ENCODE data around the gene ANKS1A. TPM values are rescaled to one million over a fixed set of nuclear protein-coding genes. Genes with fewer than 3 reads are reported as not detected.
A peak's percentile ranks its signal among the peaks of the same experiment; 100 is the strongest.
"Not testable (repeated sequence)": the region's sequence is repeated elsewhere in the genome, so short reads cannot be mapped to it uniquely, and the experiment has no call there.

The ANKS1A gene, protein sequence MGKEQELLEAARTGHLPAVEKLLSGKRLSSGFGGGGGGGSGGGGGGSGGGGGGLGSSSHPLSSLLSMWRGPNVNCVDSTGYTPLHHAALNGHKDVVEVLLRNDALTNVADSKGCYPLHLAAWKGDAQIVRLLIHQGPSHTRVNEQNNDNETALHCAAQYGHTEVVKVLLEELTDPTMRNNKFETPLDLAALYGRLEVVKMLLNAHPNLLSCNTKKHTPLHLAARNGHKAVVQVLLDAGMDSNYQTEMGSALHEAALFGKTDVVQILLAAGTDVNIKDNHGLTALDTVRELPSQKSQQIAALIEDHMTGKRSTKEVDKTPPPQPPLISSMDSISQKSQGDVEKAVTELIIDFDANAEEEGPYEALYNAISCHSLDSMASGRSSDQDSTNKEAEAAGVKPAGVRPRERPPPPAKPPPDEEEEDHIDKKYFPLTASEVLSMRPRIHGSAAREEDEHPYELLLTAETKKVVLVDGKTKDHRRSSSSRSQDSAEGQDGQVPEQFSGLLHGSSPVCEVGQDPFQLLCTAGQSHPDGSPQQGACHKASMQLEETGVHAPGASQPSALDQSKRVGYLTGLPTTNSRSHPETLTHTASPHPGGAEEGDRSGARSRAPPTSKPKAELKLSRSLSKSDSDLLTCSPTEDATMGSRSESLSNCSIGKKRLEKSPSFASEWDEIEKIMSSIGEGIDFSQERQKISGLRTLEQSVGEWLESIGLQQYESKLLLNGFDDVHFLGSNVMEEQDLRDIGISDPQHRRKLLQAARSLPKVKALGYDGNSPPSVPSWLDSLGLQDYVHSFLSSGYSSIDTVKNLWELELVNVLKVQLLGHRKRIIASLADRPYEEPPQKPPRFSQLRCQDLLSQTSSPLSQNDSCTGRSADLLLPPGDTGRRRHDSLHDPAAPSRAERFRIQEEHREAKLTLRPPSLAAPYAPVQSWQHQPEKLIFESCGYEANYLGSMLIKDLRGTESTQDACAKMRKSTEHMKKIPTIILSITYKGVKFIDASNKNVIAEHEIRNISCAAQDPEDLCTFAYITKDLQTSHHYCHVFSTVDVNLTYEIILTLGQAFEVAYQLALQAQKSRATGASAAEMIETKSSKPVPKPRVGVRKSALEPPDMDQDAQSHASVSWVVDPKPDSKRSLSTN
- total RNA-seq: 10 to 100 TPM; 25.7 to 49.7 (median 28.1) TPM

DNA sequence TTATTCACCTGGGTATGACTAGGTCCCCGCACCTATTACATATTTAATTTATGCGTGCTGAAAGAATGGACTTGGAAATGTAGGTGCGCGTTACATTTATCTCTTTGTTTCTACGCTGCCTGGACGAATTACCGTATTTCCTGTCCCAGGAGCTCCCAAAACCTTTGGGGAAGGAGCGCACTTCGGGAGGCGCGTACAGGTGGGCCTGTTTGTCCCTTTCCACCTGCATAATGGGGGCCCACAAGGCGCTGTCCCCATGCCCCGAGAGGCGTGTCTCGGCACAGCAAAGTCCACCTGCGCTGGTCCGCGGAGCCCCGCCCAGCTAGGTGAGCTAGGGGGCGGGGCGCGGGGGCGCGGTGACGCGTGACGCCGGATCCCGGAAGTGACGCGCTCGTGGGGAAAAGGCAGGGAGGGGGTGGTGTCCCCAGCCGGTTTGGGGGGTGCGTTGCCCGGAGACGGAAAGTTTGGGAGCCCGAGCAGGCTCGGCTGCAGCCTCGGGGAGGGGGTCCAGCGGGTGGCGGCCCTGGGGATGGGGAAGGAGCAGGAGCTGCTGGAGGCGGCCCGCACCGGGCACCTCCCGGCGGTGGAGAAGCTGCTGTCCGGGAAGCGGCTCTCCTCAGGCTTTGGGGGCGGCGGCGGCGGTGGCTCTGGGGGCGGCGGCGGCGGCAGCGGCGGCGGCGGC is at the start of gene ANKS1A:
Gene ANKS1A, plus strand, starts transcription at position 382 of the 682 bp plus-strand sequence. Its CDS starts 148 bp downstream, at position 530.
- peak; percentile 67 for ATAC-seq (ENCODE audit: low FRiP score)
- TF ChIP-seq, protein P1, sequence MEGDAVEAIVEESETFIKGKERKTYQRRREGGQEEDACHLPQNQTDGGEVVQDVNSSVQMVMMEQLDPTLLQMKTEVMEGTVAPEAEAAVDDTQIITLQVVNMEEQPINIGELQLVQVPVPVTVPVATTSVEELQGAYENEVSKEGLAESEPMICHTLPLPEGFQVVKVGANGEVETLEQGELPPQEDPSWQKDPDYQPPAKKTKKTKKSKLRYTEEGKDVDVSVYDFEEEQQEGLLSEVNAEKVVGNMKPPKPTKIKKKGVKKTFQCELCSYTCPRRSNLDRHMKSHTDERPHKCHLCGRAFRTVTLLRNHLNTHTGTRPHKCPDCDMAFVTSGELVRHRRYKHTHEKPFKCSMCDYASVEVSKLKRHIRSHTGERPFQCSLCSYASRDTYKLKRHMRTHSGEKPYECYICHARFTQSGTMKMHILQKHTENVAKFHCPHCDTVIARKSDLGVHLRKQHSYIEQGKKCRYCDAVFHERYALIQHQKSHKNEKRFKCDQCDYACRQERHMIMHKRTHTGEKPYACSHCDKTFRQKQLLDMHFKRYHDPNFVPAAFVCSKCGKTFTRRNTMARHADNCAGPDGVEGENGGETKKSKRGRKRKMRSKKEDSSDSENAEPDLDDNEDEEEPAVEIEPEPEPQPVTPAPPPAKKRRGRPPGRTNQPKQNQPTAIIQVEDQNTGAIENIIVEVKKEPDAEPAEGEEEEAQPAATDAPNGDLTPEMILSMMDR (IDR thresholded peaks at IDR 0.05): no peak
- peak; percentile 65 for DNase-seq (ENCODE audit: low spot score)

DNA sequence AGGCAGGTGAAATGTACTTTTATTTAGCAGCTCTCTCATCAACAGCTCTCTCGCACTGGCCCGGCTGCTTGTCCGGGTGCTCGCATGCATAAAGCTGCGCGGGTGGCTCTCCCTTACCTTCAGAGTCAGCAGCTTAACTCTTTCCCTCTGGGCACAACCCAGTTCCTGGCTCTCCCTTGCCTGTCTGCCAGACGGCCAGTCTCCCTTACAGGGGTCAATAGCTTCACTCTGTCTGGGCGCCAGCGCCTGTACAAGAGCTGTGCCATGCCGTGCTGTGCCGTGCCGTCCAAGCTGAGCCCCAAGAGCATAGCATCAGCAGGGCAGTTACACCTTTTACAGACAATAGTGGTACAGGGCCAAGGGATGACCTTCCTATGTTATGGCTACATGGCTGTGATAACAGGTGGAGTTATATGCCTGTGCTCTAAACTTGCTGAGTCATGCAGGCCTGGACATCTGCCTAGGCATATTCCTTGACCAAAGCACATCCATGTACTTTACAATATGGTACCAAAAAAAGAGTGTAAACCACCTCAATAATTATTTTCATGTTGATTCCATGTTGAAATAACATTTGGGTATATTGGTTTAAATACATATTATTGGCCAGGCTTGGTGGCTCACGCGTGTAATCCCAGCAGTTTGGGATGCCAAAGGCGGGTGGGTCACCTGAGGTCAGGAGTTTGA is 49.2 kb upstream of the ANKS1A start:
- ATAC-seq (ENCODE audit: low FRiP score) (no peak), DNase-seq (ENCODE audit: low spot score) (no peak)
- TF ChIP-seq, protein P1 (IDR thresholded peaks at IDR 0.05): no peak

DNA sequence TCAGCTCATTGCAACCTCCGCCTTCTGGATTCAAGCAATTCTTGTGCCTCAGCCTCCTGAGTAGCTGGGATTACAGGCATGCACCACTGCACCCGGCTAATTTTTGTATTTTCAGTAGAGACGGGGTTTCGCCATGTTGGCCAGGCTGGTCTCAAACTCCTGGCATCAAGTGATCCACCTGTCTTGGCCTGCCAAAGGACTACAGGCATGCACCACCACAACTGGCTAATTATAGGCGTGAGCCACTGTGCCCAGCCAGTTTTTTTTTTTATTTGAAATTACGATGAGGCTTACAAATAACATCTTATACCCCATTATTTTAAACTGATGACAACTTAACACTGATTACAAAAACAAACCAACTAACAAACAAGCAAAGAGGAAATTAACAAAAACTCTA is 40.0 kb upstream of the ANKS1A start:
- not testable (repeated sequence) for DNase-seq (ENCODE audit: low spot score); ATAC-seq (ENCODE audit: low FRiP score)

DNA sequence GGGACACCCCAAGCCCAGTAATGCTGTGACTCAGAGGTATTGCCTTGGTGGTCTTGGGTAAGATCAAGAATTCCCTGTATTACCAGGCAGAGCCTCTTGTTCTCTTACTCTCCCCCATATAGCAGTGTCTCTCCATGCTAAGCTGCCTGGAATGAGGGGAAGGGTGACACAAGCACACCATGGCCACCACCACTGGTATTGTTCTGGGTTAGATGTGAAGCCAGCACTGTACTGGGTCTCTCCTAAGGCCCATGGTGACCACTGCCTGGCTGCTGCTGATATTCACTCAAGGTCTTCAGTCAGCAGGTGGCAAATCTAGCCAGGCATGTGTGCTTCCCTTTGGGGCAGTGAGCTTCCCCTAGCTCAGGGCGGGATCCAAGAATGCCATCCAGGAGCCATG is 37.7 kb upstream of the ANKS1A start:
- TF ChIP-seq, protein P1 (IDR thresholded peaks at IDR 0.05): no peak
- DNase-seq (ENCODE audit: low spot score): no peak
- ATAC-seq (ENCODE audit: low FRiP score): peak; percentile 51

DNA sequence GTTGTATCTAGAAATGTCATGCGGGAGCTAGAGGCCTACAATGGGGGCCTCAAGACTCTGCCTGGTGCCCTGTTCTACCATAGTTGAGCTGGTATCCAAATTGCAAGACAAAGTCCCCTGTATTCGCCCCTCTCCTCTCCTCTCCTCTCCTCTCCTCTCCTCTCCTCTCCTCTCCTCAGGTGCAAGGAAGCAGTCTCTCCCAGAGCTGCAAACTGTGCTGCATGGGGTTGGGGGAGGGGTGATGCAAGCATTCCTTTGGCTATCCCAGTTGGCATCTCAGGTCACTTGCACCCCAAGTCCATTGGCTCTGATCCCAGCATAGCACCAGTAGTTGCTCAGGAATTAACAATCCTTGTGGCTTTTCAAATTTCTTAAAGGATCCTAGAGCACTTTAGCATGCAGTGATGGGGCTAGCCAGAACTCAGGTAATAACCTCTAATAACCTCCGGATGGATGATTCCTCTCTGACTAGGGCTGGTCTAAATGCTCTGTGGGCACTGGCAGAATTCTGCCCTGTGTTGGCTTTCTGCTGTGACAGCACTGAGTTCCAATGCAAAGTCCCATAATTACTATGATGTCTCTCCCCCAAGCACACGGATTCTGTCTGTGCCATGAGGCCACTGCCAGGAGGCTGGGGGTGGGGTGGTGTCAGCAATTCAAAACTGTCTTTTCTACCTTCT is 36.5 kb upstream of the ANKS1A start:
- TF ChIP-seq, protein P1 (IDR thresholded peaks at IDR 0.05): no peak
- DNase-seq (ENCODE audit: low spot score) (no peak), ATAC-seq (ENCODE audit: low FRiP score) (no peak)

DNA sequence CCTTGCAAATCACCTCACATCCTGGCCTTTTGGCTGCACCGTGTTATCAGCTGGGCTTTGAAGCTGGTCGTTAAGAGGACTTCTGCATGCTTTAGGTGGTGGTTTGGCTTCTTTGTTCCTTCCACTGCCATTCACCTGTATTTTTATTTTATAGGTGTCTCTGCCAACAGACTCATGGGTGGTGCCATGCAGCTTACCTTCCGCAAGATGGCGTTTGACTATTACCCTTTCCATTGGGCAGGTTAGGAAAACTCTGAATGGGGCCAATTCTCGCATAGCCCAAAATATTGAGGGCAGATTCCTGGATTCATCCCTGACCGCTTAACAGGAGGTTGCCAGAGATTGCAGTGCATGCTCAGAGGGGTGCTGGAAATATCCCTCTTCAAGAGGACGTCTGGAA is 33.6 kb upstream of the ANKS1A start:
- ATAC-seq (ENCODE audit: low FRiP score) (no peak), DNase-seq (ENCODE audit: low spot score) (no peak)
- TF ChIP-seq, protein P1 (IDR thresholded peaks at IDR 0.05): no peak
